Sigmoid colon (tissue), 7 donors: Measurements from ENCODE around the gene LENG9. TPM values are rescaled to one million over a fixed set of nuclear protein-coding genes. Genes with fewer than 3 reads are reported as not detected.
"Not testable (repeated sequence)": the region's sequence is repeated elsewhere in the genome, so short reads cannot be mapped to it uniquely, and the experiment has no call there.

Experiments used
- DNase-seq: peaks from one replicate; pipeline ENCODE4 v3.0.0-alpha.2; 2019
- H3K27ac ChIP-seq, 4 donors: fragments of 200-600 bp; sonication (generic); one replicate each; pipeline ENCODE4 v1.5.1; 2016 to 2019; ENCODE audit warnings: mild to moderate bottlenecking in 1 of 4
- H3K27me3 ChIP-seq, 3 donors: fragments of 200-600 bp; sonication (generic); one replicate each; pipeline ENCODE4 v1.5.1; 2019; ENCODE audit warnings: mild to moderate bottlenecking in 1 of 3
- H3K36me3 ChIP-seq, 4 donors: fragments of 200-600 bp; sonication (generic); one replicate each; pipeline ENCODE4 v1.5.1; 2016 to 2019
- H3K4me1 ChIP-seq, 4 donors: fragments of 200-600 bp; sonication (generic); one replicate each; pipeline ENCODE4 v1.5.1; 2017 to 2019
- H3K4me3 ChIP-seq, 4 donors: fragments of 200-600 bp; sonication (generic); one replicate each; pipeline ENCODE4 v1.5.1; 2017 to 2019; ENCODE audit warnings: mild to moderate bottlenecking in 2 of 4, moderate library complexity in 1 of 4
- H3K9me3 ChIP-seq, 4 donors: fragments of 200-600 bp in 3 of 4; sonication (generic) in 3 of 4; one replicate each; pipeline versions ENCODE4 v1.5.1 to v1.6.1; 2013 to 2019
- CTCF ChIP-seq, 4 experiments: fragments of 450-650 bp in 3 of 4; fragments of 200-600 bp in 1 of 4; IDR thresholded peaks; one replicate each; pipeline ENCODE4 v1.5.1; 2016 to 2019; ENCODE audit warnings: antibody characterized with exemption in 4 of 4, mild to moderate bottlenecking in 3 of 4, moderate library complexity in 2 of 4
- EP300 ChIP-seq, 4 donors: sonication (generic); formaldehyde crosslinking; IDR thresholded peaks; one replicate each; pipeline ENCODE4 v1.6.1; 2017; ENCODE audit warnings: antibody characterized with exemption in 4 of 4
- POLR2A ChIP-seq, 2 donors: fragments of 450-650 bp; IDR thresholded peaks; one replicate each; pipeline ENCODE4 v1.6.1; 2016; ENCODE audit warnings: antibody characterized with exemption in 2 of 2, mild to moderate bottlenecking in 2 of 2, moderate library complexity in 2 of 2
- POLR2AphosphoS5 ChIP-seq, 4 donors: sonication (generic); formaldehyde crosslinking; IDR thresholded peaks; one replicate each; pipeline ENCODE4 v1.6.1; 2017; ENCODE audit warnings: antibody characterized with exemption in 4 of 4
- WGBS, 2 donors: extraction: QIAGEN DNeasy Blood & Tissue Kit; methylation state at CpG; one replicate each; pipeline ENCODE4 v1.1.7; 2013; 5-methylcytosine and 5-hydroxymethylcytosine counted together
- intact Hi-C: fragments of 100-400 bp; cut with DNase I; formaldehyde crosslinking; loops from one replicate; pipeline ENCODE4 v1.15.1; 2023
- polyA plus RNA-seq, 3 donors: library from polyadenylated mRNA; stranded (reverse); fragments of 200-250 nt; gene quantifications; one replicate each; pipeline ENCODE4 v1.2.3, GENCODE V29; 2013
- total RNA-seq, 4 donors: library from RNA; depleted of rRNA; stranded (reverse); fragments of >200 nt; gene quantifications; one replicate each; pipeline ENCODE4 v1.1.0, GENCODE V29; 2016
- donor health status: healthy with polysubstance abuse.
- donor health status: Bipolar disorder and iron deficiency.
- donor health status: healthy.

LENG9 gene
- total and polyA plus RNA-seq, 7 donors: 2.5 to 14.8 (median 7.8) TPM

GRCh38 chr19:54448040-54448773 lies 15.4 kb downstream of the LENG9 start:
- peaks cover 0 to 51% (median 41%) of the 10 kb centered on the region in 4 donors for H3K4me1 ChIP-seq
- intact Hi-C loops: loop anchor here (5.0 kb wide), 1 partner anchor 581 kb away; the partner anchor contains the start of gene MYADM
- WGBS, 2 donors: 1% methylated on average over 34 of the region's 34 CpGs
- peaks cover 14 to 56% (median 24%) of the 10 kb centered on the region in 4 donors for H3K36me3 ChIP-seq
- H3K27ac ChIP-seq: peak overlapping the region; percentile 91 to 98 (median 95)
- no peak for TF ChIP-seq POLR2A (IDR thresholded peaks at IDR 0.05)
- TF ChIP-seq POLR2AphosphoS5 (IDR thresholded peaks at IDR 0.05): no peak
- no peak for TF ChIP-seq CTCF (IDR thresholded peaks at IDR 0.05)
- peak; percentile 84 for DNase-seq
- peak overlapping the region; percentile 52 to 95 (median 85) for H3K4me3 ChIP-seq
- H3K9me3 ChIP-seq: no peaks in the 10 kb centered on the region
- H3K27me3 ChIP-seq: no peaks in the 10 kb centered on the region

GRCh38 chr19:54446349-54446748 lies 17.2 kb downstream of the LENG9 start:
- intact Hi-C loops: loop anchor here (5.0 kb wide), 1 partner anchor 579 kb away; the partner anchor contains the start of gene MYADM
- not testable (repeated sequence) for H3K27me3 ChIP-seq, H3K27ac ChIP-seq, H3K9me3 ChIP-seq, DNase-seq, H3K4me3 ChIP-seq
- H3K4me1 ChIP-seq: peaks cover 0 to 37% (median 30%) of the 10 kb centered on the region in 4 donors
- 86 to 93% methylated on average over 15 of the region's 15 CpGs for WGBS, 2 donors
- peaks cover 0 to 45% (median 8%) of the 10 kb centered on the region in 4 donors for H3K36me3 ChIP-seq

GRCh38 chr19:54444737-54445136 lies 18.8 kb downstream of the LENG9 start:
- Histone ChIP-seq H3K4me3 (no peak overlapping the region), H3K27ac (no peak overlapping the region), H3K27me3 (no peaks in the 10 kb centered on the region), H3K4me1 (peaks cover 0 to 21% (median 14%) of the 10 kb centered on the region in 4 donors), H3K36me3 (peaks cover 0 to 37% (median 6%) of the 10 kb centered on the region in 4 donors), H3K9me3 (no peaks in the 10 kb centered on the region)
- DNase-seq: no peak
- TF ChIP-seq EP300 (IDR thresholded peaks at IDR 0.05) (no peak), CTCF (IDR thresholded peaks at IDR 0.05) (no peak), POLR2AphosphoS5 (IDR thresholded peaks at IDR 0.05) (no peak), POLR2A (IDR thresholded peaks at IDR 0.05) (no peak)
- intact Hi-C loops: loop anchor here (5.0 kb wide), 1 partner anchor 577 kb away; the partner anchor contains the start of gene MYADM
- 18 to 69% methylated on average over 7 of the region's 7 CpGs for WGBS, 2 donors

DNA sequence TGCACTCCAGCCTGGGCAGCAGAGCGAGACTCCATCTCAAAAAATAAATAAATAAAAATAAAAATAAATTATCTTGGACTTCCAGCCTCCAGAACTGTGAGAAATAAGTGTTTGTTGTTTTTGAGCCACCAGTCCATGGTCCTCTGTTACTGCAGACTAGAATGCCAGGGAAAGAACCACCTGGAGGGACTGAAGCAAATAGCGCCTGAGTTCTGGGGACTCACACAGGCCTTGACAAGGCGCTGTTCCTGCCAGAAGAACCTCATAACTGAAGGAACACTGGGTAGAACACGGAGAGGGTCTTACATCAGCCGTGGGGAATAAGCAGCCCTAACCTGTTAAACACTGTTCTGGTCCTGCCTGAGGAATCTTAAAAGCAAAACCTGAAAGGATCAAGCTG lies 22.9 kb downstream of the LENG9 start:
- TF ChIP-seq EP300 (IDR thresholded peaks at IDR 0.05): no peak
- no peak for TF ChIP-seq POLR2A (IDR thresholded peaks at IDR 0.05)
- TF ChIP-seq POLR2AphosphoS5 (IDR thresholded peaks at IDR 0.05): no peak
- TF ChIP-seq CTCF (IDR thresholded peaks at IDR 0.05): no peak
- H3K4me1 ChIP-seq: peaks cover 0 to 10% (median 8%) of the 10 kb centered on the region in 4 donors
- intact Hi-C loops: no loop called here
- WGBS, 2 donors: 93 to 95% methylated on average over 5 of the region's 5 CpGs
- no peak overlapping the region for H3K4me3 ChIP-seq
- no peaks in the 10 kb centered on the region for H3K9me3 ChIP-seq
- no peaks in the 10 kb centered on the region for H3K27me3 ChIP-seq
- peaks cover 0 to 24% (median 6%) of the 10 kb centered on the region in 4 donors for H3K36me3 ChIP-seq
- no peak overlapping the region for H3K27ac ChIP-seq
- no peak for DNase-seq

DNA sequence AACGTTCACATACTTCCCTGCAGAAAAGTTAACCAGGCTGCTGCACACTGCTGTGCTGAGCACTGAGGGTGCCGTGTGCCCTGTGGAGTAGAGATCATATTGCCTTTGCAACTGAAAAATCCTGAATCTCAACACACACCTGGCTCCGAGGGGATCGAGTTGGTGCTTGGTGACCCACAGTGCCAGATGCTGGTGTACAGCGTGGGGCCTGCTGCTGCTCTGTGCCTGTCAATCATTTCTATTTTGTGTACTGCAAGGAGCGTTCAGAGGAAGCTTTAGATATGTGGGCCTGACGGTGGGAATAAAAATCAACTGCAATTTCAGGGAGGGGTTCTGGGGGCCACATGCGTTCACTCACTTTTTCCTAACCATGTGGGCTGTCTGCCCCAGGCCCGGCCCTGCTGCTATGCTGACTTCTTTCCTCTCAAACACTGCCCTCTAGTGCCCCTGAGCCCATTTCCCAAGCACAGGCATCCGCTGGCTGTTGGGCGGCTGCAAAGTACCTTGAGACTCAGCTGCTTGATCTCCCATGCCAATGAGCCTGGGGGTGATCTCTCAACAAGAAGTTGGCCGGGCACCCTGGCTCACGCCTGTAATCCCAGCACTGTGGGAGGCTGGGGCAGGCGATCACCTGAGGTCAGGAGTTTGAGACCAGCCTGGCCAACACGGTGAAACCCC lies 24.3 kb downstream of the LENG9 start:
- no peak for TF ChIP-seq POLR2A (IDR thresholded peaks at IDR 0.05)
- peak in 1 of 4 experiments; percentile 17 for TF ChIP-seq CTCF (IDR thresholded peaks at IDR 0.05)
- H3K9me3 ChIP-seq: no peaks in the 10 kb centered on the region
- H3K27me3 ChIP-seq: no peaks in the 10 kb centered on the region
- peaks cover 0 to 23% (median 21%) of the 10 kb centered on the region in 4 donors for H3K4me1 ChIP-seq
- 61 to 71% methylated on average over 15 of the region's 15 CpGs for WGBS, 2 donors
- no peak for DNase-seq
- peaks cover 0 to 11% (median 0%) of the 10 kb centered on the region in 4 donors for H3K36me3 ChIP-seq
- no peak overlapping the region for H3K4me3 ChIP-seq
- intact Hi-C loops: no loop called here
- no peak overlapping the region for H3K27ac ChIP-seq
